GM21381 (cell line): Measurements from ENCODE around the gene APOBEC2.
"Not testable (repeated sequence)": the region's sequence is repeated elsewhere in the genome, so short reads cannot be mapped to it uniquely, and the experiment has no call there.

ENCODE experiments used
- ATAC-seq: cut with Tn5 transposase; IDR thresholded peaks from one replicate; pipeline ENCODE4 v1.9.1; 2021; ENCODE audit warnings: mild to moderate bottlenecking, moderate library complexity; ENCODE audit not compliant: unreplicated experiment

Gene APOBEC2

DNA sequence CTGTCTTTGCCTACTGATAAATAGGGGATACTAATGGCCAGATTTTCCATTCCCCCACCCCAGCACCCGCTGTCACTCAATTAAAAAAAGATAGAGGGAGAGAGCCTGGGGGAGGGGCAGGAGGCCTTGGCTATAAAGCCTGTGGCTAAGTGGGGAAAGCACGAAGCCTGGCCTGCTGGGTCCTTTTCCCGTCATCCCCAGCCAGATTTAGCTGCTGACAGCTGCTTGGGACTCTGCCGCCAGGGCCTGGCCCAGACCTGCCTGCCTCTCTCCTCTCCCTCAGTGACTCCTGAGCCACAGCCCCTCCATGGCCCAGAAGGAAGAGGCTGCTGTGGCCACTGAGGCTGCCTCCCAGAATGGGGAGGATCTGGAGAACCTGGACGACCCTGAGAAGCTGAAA, at the start of gene APOBEC2:
Gene APOBEC2 (plus strand): TSS at position 162 of the 400 bp plus-strand sequence. CDS start 146 bp downstream, at position 308.
- no peak for ATAC-seq

DNA sequence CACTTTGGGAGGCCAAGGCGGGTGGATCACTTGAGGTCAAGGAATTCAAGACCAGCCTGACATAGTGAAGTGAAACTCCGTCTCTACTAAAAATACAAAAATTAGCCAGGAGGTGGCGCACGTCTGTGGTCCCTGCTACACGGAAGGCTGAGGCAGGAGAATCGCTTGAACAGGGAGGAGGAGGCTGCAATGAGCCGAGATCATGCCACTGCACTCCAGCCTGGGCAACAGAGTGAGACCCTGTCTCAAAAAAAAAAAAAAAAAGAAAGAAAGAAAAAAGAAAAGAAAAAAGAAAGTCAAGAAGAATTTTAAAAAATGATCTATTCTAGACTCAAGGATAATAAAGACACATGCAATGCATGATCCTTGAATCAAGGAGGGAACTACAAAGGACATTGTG, 46.8 kb upstream of the APOBEC2 start:
- peak; percentile 61 for ATAC-seq

DNA sequence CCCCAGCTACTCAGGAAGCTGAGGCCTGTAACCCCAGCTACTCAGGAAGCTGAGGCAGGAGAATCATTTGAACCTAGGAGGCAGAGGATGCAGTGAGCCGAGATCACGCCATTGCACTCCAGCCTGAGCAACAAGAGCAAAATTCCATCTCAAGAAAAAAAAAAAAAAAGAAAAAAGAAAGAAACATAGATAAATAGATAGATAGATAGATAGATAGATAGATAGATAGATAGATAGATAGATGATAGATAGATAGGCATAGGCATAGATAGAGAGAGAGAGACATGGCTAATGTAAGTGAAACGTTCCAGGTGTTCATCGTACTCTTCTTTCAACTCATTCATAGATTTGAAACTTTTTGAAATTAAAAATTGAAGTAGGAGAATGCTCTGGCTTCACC, 46.0 kb upstream of the APOBEC2 start:
- not testable (repeated sequence) for ATAC-seq

DNA sequence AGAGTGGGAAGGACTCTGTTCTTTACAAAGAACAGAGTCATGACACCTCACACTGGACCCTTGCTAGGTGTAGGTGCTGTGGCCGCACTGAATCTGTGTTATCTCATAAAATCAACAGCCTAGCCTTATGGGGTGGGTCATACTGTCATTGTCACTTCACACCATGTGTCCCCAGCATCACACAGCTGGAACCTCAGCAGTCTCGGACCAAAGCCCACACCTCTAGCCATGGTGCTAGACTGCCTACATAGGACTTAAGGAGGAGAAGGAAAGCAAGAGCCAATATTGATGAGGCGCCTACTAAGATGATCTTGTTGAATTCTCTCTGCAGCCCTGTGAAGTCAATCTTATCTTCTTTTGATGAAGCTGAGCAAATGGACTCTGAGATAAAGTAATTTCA, 45.0 kb upstream of the APOBEC2 start:
- ATAC-seq: no peak

DNA sequence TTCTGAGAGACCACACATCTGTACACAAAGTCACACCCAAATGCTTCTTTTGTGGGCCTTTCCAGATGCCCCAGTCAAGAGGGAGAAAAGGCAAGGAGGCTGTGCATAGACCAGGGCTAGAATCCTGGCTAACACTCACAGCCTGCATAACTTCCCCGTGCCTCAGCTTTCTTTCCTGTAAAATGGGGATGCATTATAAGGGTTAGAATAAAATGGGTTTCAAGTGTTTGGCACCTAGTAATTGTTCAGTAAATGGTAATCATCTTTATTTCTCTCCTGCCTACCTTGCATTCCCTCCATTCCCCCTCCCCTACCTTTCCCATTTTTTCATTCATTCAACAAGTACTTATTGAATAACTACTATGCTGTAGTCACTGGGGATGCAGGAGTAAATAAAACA, 43.3 kb upstream of the APOBEC2 start:
- no peak for ATAC-seq

DNA sequence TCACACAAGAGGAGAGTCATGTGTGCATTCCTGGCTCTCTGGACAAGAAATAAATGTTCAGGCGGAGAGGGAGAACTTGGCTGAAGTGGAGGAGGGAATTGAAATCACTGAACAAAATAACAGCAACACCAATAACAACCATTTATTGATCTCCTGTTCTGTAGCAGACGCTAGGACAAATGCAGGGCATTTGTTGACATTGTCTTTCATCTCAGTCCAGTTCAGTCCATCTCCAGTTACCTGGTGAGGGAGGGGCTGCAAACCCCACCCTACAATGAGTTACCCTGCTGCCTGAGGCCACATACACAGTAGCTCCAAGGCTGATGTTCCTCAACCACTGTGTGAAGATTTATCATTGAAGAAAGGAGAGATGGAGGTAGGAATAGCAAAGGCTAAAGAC, 41.3 kb upstream of the APOBEC2 start:
- ATAC-seq: no peak

DNA sequence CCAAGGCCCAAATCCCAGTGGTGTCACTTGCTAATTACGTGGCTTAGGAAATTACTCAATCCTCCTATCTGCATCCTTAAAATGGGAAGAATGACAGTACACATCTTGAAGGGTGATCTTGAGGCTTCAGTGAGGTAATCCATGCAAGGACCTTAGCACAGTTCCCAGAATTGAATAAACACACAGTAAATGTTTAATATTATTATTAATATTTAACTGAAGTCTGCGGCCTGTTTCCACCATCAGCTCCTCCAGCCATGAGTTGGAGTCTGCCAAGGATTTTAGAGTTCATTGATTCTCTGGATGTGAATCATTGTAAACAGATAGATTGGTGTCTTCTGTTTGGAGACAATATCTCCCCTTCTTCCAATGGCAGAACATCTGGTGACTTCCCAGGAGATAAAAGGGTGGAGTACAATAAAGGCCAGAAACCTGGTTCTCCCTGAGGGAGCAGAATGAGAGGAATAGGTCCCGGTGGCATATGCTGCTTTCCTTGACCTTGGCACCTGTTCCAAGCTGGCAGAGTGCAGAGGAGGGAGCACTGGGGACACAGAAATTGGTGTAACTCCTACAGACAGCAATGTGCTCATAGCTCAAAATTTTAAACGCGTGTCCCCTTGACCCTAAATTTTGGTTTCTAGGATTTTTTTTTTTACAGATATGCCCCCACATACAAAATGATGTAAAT, 39.4 kb upstream of the APOBEC2 start:
- no peak for ATAC-seq

DNA sequence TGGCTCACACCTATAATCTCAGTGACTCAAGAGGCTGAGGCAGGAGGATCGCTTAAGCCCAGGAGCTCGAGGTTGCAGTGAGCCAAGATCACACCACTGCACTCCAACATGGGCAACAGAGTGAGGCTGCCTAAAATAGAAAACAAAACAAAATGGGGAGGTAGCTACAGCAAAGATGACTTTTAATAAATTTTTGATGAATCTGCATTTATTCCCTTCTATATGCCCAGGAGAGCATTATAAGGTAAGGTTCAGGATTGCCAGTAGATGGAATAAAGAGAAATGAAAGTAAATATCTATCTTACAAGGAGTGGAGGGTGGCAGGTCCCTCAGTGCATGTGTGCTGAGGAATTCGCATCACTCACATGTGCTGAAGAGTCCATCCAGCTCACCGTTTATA, 38.2 kb upstream of the APOBEC2 start:
- ATAC-seq: no peak

DNA sequence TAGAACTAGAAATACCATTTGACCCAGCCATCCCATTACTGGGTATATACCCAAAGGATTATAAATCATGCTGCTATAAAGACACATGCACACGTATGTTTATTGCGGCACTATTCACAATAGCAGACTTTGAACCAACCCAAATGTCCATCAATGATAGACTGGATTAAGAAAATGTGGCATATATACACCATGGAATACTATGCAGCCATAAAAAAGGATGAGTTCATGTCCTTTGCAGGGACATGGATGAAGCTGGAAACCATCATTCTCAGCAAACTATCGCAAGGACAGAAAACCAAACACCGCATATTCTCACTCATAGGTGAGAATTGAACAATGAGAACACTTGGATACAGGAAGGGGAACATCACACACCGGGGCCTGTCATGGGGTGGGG, 37.1 kb upstream of the APOBEC2 start:
- not testable (repeated sequence) for ATAC-seq

DNA sequence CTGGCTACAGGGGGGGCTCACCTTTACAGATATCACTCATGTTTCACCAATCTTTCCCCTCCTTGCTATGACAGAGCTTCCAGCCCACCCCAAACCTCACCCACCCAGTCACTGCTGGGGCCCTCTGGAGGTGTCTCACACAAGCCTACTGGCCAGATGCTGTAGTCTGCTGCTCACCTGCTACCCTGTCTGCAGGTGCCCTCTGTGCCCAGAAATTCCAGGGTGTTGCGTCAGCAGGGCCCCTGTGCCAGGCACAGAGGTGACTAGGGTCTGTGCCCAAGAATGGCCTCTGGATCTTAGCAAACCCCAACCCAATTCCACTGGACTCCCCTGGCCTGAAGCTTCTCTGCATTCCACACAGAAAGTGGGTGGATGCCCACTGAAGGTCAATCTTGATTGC, 35.3 kb upstream of the APOBEC2 start:
- no peak for ATAC-seq

DNA sequence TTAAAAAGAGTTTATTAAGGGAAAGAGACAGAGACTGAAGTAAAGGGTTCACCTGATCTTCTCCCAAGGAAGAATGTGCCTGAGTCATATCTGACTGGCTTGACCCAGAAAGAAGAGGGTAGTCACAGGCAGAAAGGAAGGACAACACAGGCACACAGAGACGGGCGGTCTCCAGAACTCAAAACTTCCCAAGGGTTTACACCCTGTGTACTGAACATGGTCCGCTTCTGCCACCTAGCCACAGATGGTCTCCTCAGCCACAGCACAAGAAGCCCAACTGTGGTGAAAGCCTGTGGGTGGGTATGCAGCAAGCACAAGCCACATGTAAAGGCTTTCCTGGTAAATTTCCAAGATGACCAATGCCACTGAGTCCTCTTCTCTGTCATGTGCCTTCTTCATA, 31.2 kb upstream of the APOBEC2 start:
- ATAC-seq: no peak

DNA sequence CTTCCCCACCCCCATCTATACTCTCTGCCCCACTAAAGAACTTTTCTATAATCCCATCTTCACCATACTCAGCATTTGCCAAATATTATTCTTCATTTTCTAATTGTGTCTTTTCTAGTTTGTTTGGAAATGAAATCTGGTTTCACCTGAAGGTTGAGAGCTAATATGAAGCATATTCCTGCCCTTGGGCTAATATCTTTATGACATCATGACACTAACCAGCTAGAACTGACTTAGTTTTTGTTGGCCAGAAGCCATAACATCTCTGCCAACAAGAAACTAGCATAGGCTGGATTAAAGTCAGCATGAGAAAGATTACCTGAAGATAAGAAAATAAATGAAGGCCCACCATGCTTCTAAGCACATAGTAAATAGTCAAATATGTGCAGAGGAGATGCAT, 30.7 kb upstream of the APOBEC2 start:
- no peak for ATAC-seq

DNA sequence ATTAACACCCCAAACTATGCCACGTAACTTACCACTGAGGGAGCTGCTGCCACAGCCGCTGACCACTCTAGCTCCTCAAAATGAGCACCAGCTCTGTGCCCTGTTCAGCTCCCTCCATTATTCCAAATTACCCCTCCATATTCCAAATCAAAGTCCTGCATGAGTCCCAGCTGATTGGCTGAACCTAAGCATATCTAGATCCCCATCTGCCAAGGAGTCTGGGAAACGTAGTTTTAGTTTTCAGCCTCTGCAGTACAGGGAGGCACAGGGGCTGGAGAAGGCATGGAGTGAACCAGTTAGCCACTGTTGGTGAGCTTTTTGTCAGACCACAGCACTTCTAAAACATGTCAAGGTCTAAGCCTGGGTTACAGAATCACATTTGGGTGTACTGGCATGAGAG, 29.9 kb upstream of the APOBEC2 start:
- no peak for ATAC-seq

DNA sequence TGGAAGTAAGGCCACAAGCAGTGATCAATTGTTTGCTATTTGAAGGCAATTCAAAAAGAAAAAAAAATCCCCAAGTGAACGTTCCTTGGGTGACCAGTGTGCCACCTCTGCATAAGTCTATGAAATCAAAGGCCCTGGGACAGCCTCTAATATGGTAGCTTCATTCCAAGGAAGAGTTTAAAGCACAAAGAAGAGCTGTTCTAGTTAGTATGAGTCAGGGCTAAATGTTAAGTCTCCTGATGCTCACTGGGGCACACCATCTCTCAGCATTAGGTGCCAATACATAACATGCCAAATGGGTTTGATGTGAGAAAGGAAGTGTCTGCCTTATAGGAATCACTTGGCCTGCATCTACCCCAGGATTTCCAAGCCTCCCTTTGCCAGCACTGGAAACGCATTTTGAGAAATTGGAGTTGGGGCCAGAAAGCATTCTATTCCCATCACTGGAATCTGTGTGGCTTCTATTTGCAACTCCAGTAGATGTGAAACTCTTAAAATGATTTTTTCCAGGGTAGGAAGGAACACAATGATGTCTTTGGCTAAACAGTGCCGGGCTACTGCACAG, 27.0 kb upstream of the APOBEC2 start:
- ATAC-seq: no peak

DNA sequence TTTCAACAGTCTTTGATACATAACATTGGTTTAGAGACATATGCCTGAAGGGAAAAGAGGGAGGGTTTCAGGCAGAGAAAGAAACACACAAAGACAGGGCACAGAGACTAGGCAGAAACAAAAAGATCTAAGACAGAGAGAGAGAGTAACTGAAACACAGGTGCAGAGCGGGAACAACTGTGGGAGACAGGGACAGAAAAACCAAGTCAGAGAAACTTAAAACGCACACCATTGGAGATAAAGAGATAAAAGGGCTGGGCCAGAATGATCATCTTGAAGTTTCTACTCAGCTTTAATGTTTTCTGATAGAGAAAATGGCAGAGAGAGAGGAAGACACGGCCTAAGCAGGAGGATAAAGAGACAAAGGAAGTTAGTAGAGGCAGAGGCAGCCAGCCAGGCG, 25.8 kb upstream of the APOBEC2 start:
- no peak for ATAC-seq

DNA sequence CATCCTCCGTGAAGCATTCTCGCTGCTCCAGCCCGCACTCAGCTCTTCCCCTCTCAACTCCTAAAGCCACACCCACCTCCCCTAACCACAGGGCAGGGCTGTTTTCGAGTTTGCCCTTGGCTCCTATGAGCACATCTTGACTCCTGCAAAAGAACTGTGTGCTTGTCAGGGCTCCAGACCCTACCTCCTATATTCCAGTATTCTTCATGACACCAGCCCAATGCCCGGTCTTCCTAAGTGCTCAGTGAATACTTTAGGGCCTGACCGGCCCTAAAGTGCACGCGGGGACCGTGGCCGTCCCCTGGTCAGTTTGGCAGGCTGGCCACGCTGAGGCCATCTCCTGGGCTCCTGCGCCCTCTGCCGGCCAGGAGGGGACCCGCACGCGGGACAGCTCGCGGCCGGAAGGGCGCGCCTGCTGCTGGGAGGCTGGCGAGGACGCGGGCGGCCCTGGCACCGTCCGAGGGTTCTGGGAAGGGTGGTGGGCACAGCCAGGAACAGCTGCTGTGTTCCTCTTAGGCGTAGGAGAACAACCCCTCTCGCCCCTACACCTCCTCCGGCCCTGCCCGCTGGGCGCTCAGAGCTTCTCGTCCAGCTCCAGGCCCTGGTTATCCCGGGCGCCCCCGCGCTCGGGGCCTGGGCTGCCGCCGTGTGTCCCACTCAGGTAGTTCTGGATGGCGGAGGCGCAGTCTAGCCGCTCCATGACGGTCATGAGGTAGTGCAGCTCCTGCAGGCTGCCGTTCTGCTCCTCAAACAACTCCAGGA, 25.0 kb upstream of the APOBEC2 start:
- peak; percentile 84 for ATAC-seq

DNA sequence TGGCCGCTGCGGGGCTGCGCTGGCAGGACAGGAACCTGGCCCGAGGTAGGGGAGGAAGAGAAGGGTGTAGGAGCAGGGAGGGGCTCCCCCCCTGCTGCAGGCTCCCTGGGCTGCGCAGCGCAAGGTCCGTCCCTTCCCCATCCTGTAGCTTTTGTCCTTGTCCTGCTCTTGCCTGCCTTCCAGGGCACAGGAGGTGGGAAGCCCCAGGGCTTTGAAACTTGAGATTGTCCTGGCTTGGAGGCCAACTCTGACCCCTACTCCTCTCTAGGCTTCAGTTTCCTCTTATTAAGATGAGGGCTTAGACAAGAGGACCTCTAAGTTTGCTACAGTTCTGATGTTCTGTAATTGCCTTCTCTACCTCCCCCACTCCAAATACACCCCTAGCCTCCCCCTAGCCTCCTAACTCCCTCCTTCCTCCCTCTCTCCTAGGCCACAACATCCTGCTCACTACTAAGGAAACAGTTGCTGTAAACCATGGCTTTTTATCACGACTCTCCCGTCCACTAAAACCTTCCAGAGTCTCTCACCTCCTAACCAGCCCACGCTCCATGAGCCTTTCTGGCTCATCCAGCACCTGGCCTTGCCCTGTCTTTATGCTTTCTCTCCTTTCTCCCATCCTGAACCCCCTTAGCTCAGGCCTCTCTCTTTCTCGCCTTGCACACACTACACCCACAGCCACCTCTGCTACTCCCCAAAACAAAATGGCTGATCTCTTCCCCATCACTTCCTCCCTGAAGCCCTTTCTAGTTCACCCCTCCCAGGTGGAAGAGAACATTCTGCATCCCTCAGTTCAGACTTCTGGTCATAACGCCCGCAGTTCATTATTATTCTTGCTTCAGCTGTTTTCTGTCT, 24.2 kb upstream of the APOBEC2 start:
- ATAC-seq: peak; percentile 35

DNA sequence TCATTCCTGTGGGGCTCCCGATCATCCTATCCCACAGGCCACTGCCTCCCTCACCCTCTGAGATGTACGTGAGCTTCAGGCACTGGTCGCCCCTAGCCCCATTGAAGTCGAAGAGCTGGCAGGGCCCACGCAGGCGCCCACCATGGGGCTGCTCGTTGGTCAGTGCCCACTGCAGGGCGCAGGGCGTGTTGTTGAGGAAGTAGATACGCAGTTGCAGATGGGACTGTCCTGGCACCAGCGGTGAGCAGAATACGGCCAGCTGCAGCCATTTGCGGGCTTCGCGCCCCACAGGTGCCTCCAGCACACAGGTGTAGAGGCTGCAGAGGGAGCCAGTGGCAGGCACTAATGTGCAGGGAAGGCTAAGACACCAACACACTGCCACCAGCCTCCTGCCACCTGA, 20.2 kb upstream of the APOBEC2 start:
- no peak for ATAC-seq

DNA sequence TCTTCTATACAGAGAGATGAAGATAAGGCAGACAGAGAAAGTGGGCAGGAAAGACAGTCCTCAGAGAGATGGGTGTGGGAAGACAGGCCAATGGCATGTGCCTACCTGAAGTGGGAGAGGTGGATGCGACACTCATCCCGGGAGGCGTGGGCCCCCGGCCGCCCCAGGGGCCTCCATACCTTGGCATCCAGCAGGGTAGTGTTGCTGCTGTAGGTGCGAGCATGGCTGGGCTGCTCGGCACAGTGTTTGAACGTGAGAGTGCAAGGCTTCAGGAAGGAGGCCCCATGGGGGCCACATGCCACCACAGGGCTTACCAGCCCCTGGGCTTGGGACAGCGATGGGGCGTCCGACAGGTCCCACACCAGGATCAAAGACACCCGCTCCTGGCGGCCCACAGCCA, 19.2 kb upstream of the APOBEC2 start:
- ATAC-seq: no peak

DNA sequence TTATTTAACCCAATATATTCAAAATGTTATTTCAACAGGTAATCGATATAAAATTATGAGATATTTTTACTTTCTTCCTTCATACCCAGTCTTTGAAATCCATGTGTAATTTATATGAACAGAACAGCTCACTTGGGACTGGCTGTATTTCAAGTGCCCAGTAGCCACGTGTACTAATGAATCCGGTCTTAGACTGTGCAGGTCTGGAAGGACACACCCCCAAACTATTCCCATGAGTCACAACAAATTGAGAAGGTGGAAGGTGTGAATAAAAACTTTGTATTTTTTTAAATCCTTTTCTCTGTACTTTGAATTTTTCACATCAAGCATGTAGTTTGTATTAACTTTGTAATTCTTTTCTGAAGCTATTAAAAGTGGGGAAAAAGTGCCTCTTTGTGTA, 16.8 kb upstream of the APOBEC2 start:
- no peak for ATAC-seq

DNA sequence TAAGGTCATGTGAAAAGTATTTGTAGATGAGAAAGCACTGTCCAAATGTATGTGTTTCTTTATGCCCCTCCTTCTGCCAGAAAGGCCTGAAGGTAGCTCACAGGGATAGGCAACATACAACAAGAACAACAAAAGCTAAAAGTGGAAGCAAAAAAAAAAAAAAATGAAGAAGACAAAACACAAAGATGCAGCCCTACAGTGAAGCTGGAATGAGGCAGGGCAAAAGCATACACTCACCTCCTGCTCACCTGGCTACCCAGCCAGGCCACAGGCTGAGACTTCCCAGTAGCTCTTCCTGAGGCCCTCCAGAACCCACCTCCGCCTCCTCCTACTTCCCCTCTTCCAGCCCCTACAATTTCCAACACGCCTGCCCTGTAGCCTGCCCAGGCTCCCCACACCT, 16.4 kb upstream of the APOBEC2 start:
- ATAC-seq: no peak
